Spleen (tissue), 13 donors: Measurements from ENCODE around the gene NXPH4. TPM values are rescaled to one million over a fixed set of nuclear protein-coding genes. Genes with fewer than 3 reads are reported as not detected.
A peak's percentile ranks its signal among the peaks of the same experiment; 100 is the strongest.

Source experiments
- DNase-seq: peaks from one replicate; pipeline ENCODE4 v3.0.0-alpha.2; 2020
- H3K27ac ChIP-seq, 8 donors: fragments of 200-600 bp; sonication (generic) in 7 of 8; 1 replicate in 4 of 8; 2 replicates in 4 of 8; pipeline versions ENCODE4 v1.5.0 to v1.8.0; 2016 to 2021; ENCODE audit warnings: inconsistent platforms in 4 of 8, mild to moderate bottlenecking in 4 of 8, moderate library complexity in 1 of 8
- H3K27me3 ChIP-seq, 7 donors: fragments of 200-600 bp; sonication (generic) in 6 of 7; replicated peaks in 1 of 7; 1 replicate in 4 of 7; 2 replicates in 3 of 7; pipeline versions ENCODE4 v1.5.0 to v1.8.0; 2016 to 2021; ENCODE audit warnings: inconsistent platforms in 3 of 7, mild to moderate bottlenecking in 1 of 7
- H3K36me3 ChIP-seq, 6 donors: fragments of 200-600 bp; sonication (generic) in 5 of 6; 1 replicate in 4 of 6; 2 replicates in 2 of 6; pipeline versions ENCODE4 v1.5.0 to v1.8.0; 2016 to 2021; ENCODE audit warnings: inconsistent platforms in 2 of 6
- H3K4me1 ChIP-seq, 6 donors: fragments of 200-600 bp; sonication (generic) in 5 of 6; 1 replicate in 3 of 6; 2 replicates in 3 of 6; pipeline versions ENCODE4 v1.5.0 to v1.8.0; 2016 to 2021; ENCODE audit warnings: inconsistent platforms in 3 of 6
- H3K4me3 ChIP-seq, 8 donors: fragments of 200-600 bp; sonication (generic) in 7 of 8; 1 replicate in 4 of 8; 2 replicates in 4 of 8; pipeline versions ENCODE4 v1.5.0 to v1.8.0; 2016 to 2021; ENCODE audit warnings: inconsistent platforms in 4 of 8, mild to moderate bottlenecking in 4 of 8, moderate library complexity in 2 of 8
- H3K9me3 ChIP-seq, 8 donors: fragments of 200-600 bp; sonication (generic) in 7 of 8; 1 replicate in 4 of 8; 2 replicates in 4 of 8; pipeline versions ENCODE4 v1.5.0 to v1.8.0; 2016 to 2021; ENCODE audit warnings: inconsistent platforms in 4 of 8
- POLR2A ChIP-seq, 3 donors: fragments of 450-650 bp; IDR thresholded peaks; one replicate each; pipeline ENCODE4 v1.5.1; 2017; ENCODE audit warnings: antibody characterized with exemption in 3 of 3, mild to moderate bottlenecking in 1 of 3
- POLR2AphosphoS5 ChIP-seq, 3 donors: sonication (generic); formaldehyde crosslinking; IDR thresholded peaks; one replicate each; pipeline ENCODE4 v1.5.1; 2017; ENCODE audit warnings: antibody characterized with exemption in 3 of 3
- WGBS, 5 donors: extraction: QIAGEN DNeasy Blood & Tissue Kit in 3 of 5; methylation state at CpG; one replicate each; pipeline versions ENCODE4 v1.1.5 to v1.1.7; 2013 to 2018; 5-methylcytosine and 5-hydroxymethylcytosine counted together
- intact Hi-C: fragments of 100-400 bp; cut with DNase I; formaldehyde crosslinking; loops from one replicate; pipeline ENCODE4 v1.15.0; 2023; ENCODE audit warnings: low total_unique reads
- long read RNA-seq, 2 donors: transcript quantifications; one replicate each; lab custom pipeline, GENCODE V29; 2026
- polyA plus RNA-seq, 3 donors: library from polyadenylated mRNA; stranded (reverse); fragments of 200-250 nt; gene quantifications; one replicate each; pipeline ENCODE4 v1.2.1, GENCODE V29; 2013
- total RNA-seq, 7 donors: library from RNA; depleted of rRNA in 3 of 7; stranded (reverse); fragments of >200 nt in 3 of 7; fragmentation: NEBNext Ultra II Directional in 4 of 7; extraction: Animal tissue kit (Norgen Biotek cat#: 25700) in 4 of 7; gene quantifications; one replicate each; pipeline versions ENCODE4 v1.1.0 to v1.2.1, GENCODE V29; 2016 to 2021
- TF ChIP-seq, protein P1 (sequence below), 11 experiments: fragments of 200-600 bp in 7 of 11; fragments of 450-650 bp in 4 of 11; sonication (generic) in 4 of 11; IDR thresholded peaks in 8 of 11; conservative IDR thresholded peaks in 3 of 11; 1 replicate in 7 of 11; 2 replicates in 4 of 11; pipeline versions ENCODE4 v1.4.0 to v1.8.0; 2016 to 2021; ENCODE audit warnings: antibody characterized with exemption in 11 of 11, inconsistent platforms in 4 of 11, mild to moderate bottlenecking in 1 of 11
- donor health status: healthy with polysubstance abuse.
- donor health status: DM: no; HTN: no; CAD: no; lungs with moderate emphysema.
- donor health status: DM: no; HTN: no; CAD: no.
- donor health status: Bipolar disorder and iron deficiency.
- donor health status: healthy.
- donor health status: DM: no; HTN: no; CAD: no.
- donor health status: DM: yes; HTN: yes; CAD: no.

Gene NXPH4
- total RNA-seq (under 1 TPM in 3 of 7 donors, not detected in 4; 0.28 to 0.60 (median 0.54) TPM), polyA plus RNA-seq (under 1 TPM; 0.11 to 0.19 (median 0.15) TPM)
- long read RNA-seq, donor 1, partial matches to known transcripts: 50 of 115 reads
- long read RNA-seq, donor 1, other reads (novel, unspliced or antisense): 64 of 115 reads
- long read RNA-seq, donor 2, partial matches to known transcripts: 0 of 1 reads
- long read RNA-seq, donor 2, other reads (novel, unspliced or antisense): 0 of 1 reads

DNA sequence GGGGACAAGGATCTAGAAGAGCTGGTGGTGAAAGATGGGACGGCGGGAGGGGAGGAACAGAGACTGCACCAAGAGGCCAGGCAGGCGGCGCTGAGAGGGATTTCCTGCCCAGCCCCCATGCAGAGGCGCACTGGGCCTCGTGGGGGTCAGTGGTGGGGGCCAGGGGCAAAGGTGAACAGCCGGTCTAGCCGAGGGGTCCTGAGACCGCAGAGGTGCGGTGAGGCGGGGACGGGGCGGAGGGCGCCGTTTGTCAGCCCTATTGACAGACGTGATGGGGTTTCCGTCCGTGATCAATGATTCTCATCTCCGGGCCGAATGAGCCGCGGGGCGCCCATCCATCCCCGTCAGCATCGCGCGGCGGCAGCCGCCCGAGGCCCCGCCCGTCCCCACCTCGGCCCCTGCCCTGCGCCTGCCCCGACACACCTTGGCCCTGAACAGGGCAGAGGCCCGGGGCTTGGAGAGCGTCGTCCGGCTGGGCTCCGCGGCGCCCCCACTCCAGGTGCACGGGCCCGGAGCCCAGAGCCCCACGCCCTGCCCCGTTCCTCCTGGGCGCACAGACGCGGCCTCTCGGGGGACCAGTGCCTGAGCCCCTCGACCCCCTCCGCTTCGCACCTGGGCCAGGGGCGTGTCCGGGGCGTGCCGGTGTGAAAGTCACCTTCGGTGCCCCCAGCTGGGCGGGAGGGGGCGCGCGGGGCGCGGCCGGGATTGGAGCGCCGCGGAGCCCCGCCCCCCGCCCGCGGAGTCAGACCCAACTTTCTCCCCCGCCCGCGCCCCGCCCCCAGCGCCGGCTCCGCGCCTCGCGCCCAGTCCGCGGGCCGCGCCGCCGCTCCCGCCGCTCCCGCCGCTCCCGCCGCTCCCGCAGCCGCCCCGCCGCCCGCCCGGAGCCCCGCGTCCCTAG is at the start of gene NXPH4:
TSS of gene NXPH4 (plus strand) at position 781 of the 898 bp plus-strand sequence. CDS start 176 bp downstream, outside the sequence.
- peak within 1 kb of the TSS; percentile 27 to 74 (median 48) for H3K4me3 ChIP-seq
- H3K4me1 ChIP-seq: peaks cover 21 to 68% (median 50%) of the 10 kb centered on the region in 6 donors
- no peaks in the 10 kb centered on the region for H3K9me3 ChIP-seq
- WGBS, 5 donors: 1 to 2% (median 1%) methylated on average over 12 to 102 of the region's 102 CpGs
- H3K27ac ChIP-seq: peak within 1 kb of the TSS in 1 of 8 donors; percentile 50
- DNase-seq: peak; percentile 83
- H3K36me3 ChIP-seq: peaks cover 0 to 18% (median 0%) of the 10 kb centered on the region in 6 donors
- intact Hi-C loops: loop anchor here (2.0 kb wide), 1 partner anchor 23 kb away; no protein-coding TSS in a partner anchor
- peaks cover 0 to 93% (median 78%) of the 10 kb centered on the region in 7 donors for H3K27me3 ChIP-seq
- TF ChIP-seq, protein P1, sequence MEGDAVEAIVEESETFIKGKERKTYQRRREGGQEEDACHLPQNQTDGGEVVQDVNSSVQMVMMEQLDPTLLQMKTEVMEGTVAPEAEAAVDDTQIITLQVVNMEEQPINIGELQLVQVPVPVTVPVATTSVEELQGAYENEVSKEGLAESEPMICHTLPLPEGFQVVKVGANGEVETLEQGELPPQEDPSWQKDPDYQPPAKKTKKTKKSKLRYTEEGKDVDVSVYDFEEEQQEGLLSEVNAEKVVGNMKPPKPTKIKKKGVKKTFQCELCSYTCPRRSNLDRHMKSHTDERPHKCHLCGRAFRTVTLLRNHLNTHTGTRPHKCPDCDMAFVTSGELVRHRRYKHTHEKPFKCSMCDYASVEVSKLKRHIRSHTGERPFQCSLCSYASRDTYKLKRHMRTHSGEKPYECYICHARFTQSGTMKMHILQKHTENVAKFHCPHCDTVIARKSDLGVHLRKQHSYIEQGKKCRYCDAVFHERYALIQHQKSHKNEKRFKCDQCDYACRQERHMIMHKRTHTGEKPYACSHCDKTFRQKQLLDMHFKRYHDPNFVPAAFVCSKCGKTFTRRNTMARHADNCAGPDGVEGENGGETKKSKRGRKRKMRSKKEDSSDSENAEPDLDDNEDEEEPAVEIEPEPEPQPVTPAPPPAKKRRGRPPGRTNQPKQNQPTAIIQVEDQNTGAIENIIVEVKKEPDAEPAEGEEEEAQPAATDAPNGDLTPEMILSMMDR (IDR thresholded peaks at IDR 0.05 in 8 of 11, conservative IDR thresholded peaks at IDR 0.05 in 3 of 11): no peak
- TF ChIP-seq POLR2A (IDR thresholded peaks at IDR 0.05) (no peak), POLR2AphosphoS5 (IDR thresholded peaks at IDR 0.05) (peak in 1 of 3 donors; percentile 31)

DNA sequence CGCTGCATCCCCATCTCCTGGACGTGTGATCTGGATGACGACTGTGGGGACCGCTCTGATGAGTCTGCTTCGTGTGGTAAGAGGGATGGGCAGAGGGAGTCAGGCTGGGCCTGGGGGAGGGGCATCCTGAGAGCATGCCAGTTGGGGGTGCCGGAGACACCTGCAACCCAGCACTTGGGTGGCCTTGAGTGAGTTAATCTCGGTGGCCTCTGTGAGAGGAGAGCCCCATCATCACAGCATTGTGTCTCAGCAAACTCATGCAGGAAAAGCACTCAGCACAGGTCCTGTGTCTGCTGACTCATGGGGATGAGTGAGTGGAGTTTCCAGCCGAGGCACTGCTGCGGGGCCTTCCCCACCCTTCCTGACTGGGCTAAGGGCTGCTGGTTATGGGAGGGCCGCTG is 49.6 kb upstream of the NXPH4 start:
- peaks cover 0 to 88% (median 11%) of the 10 kb centered on the region in 6 donors for H3K36me3 ChIP-seq
- 43 to 59% (median 51%) methylated on average over 9 to 10 of the region's 10 CpGs for WGBS, 5 donors
- peaks cover 0 to 12% (median 0%) of the 10 kb centered on the region in 6 donors for H3K4me1 ChIP-seq
- intact Hi-C loops: no loop called here
- no peak overlapping the region for H3K4me3 ChIP-seq
- DNase-seq: no peak
- H3K27ac ChIP-seq: no peak overlapping the region
- TF ChIP-seq POLR2AphosphoS5 (IDR thresholded peaks at IDR 0.05) (no peak), POLR2A (IDR thresholded peaks at IDR 0.05) (no peak)
- TF ChIP-seq, protein P1 (IDR thresholded peaks at IDR 0.05 in 8 of 11, conservative IDR thresholded peaks at IDR 0.05 in 3 of 11): no peak
- no peaks in the 10 kb centered on the region for H3K27me3 ChIP-seq
- no peaks in the 10 kb centered on the region for H3K9me3 ChIP-seq

DNA sequence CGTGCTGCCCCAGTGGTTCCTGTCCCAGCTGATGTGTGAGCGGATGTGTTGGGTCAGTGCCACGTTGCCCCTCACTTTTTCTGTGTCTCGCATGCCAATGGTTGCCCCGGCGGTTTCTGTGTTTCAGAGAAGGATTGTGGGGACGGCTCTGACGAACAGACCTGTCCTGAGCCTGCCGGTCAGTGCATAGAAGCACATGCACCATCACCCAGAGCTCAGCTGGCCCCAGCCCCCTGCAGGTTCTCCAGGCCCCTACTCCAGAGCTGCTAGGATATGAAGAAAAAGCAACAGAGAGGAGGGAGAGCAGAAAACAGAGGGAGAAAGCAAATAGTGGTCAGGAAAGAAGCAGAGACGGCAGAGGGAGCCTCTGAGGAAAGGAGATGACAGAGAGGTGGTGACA is 48.5 kb upstream of the NXPH4 start:
- intact Hi-C loops: no loop called here
- Histone ChIP-seq H3K27me3 (no peaks in the 10 kb centered on the region), H3K36me3 (peaks cover 0 to 86% (median 9%) of the 10 kb centered on the region in 6 donors), H3K4me1 (peaks cover 0 to under 1% (median 0%) of the 10 kb centered on the region in 6 donors), H3K27ac (no peak overlapping the region), H3K9me3 (no peaks in the 10 kb centered on the region), H3K4me3 (no peak overlapping the region)
- TF ChIP-seq POLR2A (IDR thresholded peaks at IDR 0.05) (no peak), POLR2AphosphoS5 (IDR thresholded peaks at IDR 0.05) (no peak)
- TF ChIP-seq, protein P1 (IDR thresholded peaks at IDR 0.05 in 8 of 11, conservative IDR thresholded peaks at IDR 0.05 in 3 of 11): no peak
- DNase-seq: no peak
- WGBS, 5 donors: 80 to 88% (median 83%) methylated on average over 10 of the region's 10 CpGs
